Measurements from ENCODE around the gene TMPRSS4.

DNA sequence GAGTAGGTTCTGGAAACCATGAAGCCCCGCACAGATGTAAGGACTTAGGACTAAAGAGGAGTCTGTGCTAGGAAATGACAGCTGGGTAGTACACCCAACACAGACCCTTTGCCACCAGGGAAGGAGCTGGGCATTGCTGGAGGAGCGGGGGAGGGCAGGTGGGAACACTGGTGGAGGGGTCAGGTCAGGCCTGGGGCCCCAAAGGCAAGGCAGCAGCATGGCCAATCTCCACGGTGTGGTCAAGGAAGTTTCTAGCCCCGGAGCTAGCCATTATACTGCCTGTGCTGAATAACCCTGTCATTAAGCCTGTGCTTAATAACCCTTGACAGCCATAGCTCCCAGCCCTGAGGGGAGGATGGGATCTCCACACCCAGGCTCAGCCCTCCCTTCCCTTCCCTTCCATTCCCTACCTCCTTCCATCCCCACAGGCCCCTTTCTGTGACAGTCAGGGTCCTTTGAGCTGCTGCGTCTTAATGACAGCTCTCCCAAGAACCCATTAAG, 2.1 kb downstream of the TMPRSS4 start:
- no peak for TF ChIP-seq CTCF (IDR thresholded peaks at IDR 0.05)
- no peak for TF ChIP-seq POLR2A (IDR thresholded peaks at IDR 0.05)

Measured in esophagus squamous epithelium (tissue), 4 donors.